ENCODE measurements around the gene RNF114. TPM values are rescaled to one million over a fixed set of nuclear protein-coding genes. Genes with fewer than 3 reads are reported as not detected.

RNF114 gene
- total and polyA plus RNA-seq, 2 donors (not counting 1 experiment from before 2014, with no cell fraction given) = 65.2 to 70.2 TPM

DNA sequence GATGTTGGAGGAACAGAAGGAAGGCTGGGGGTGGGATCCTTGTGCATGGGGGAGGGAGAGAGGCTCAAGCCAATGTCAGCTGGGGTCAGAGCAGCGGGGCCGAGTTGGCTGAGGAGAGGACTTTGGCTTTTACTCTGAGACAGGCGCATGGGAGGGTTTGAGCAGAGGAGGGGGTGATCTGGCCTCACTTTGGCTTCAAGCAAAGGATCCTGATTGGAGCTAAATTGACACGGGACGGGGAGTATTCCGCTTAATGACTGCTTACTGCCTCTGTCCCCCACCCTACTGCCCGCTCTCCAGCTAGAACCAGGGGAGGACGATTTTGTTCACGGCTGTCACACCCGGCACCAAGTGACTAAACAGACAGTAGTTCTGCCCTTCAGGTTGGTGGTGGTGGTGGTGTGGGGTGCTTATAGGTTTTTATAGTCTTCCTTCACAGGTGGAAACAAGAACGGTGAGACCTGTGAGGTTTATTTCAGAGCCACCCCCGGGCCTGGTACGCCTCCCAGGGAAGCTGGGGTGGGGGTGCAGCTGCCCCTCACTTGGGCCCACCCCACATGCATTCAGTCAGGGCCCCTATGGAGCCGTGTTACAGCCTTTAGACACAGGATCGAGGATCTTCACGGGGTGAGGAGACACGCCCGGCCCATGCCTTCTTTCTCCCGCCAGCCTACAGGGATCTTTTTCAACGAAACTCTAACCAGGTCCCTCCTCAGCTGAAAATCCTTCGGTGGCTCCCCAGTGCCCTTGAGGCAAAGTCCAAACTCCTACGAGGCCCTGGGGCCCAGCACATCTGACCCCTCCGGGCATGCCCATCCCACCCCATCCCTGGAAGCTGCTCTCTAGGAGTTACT lies 45.2 kb downstream of the RNF114 start:
- Histone ChIP-seq H4K20me1 (ENCODE audit: control insufficient read depth, extremely low read depth, insufficient read depth, low read length) (no peaks in the 10 kb centered on the region), H3K79me2 (ENCODE audit: control insufficient read depth, insufficient read depth, low read length) (peaks cover 33% of the 10 kb centered on the region), H2AFZ (ENCODE audit: low read length) (no peak overlapping the region), H3K36me3 (ENCODE audit: control insufficient read depth, insufficient read depth, low read length) (peaks cover 7% of the 10 kb centered on the region), H3K27me3 (ENCODE audit: control insufficient read depth, insufficient read depth, low read length) (no peaks in the 10 kb centered on the region), H3K4me3 (replicated peaks in 1 of 4; ENCODE audit: control extremely low read depth in 1 of 4, insufficient read depth in 1 of 4, low read depth in 3 of 4, low read length in 4 of 4) (no peak overlapping the region), H3K4me1 (ENCODE audit: control insufficient read depth, extremely low read depth, insufficient read depth, low read length) (peaks cover 11% of the 10 kb centered on the region), H3K27ac (ENCODE audit: insufficient read depth, low read length) (no peak overlapping the region), H3K4me2 (ENCODE audit: extremely low read depth, insufficient read depth, low read length) (no peak overlapping the region), H3K9me3 (ENCODE audit: control insufficient read depth, insufficient read depth, low read depth, low read length) (no peaks in the 10 kb centered on the region), H3K9ac (ENCODE audit: insufficient read depth, low read length) (no peak overlapping the region)
- no peak for DNase-seq (ENCODE audit: low read depth in 2 of 2)
- TF ChIP-seq CTCF (conservative IDR thresholded peaks at IDR 0.05 in 1 of 2, IDR thresholded peaks at IDR 0.05 in 1 of 2; ENCODE audit: low read depth in 1 of 2, low read length in 2 of 2) (no peak), EZH2 (IDR thresholded peaks at IDR 0.05; ENCODE audit: low read length, missing control alignments) (no peak)

DNA sequence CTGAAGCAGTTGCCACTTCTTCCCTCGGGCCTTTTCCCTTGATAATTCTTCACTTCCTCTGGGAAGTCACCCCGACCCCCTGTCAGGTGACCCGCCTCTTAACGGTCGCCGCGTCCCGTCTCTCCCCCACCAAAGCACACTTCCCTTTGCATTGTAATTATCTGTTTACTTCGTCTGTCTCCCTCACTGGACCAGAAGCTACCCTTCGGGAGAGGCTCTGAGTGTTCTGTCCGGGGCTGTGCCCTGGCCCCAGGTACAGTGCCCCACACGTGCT lies 45.8 kb downstream of the RNF114 start:
- no peak for DNase-seq (ENCODE audit: low read depth in 2 of 2)
- Histone ChIP-seq H3K4me2 (ENCODE audit: extremely low read depth, insufficient read depth, low read length) (peak overlapping the region; percentile 73), H3K27ac (ENCODE audit: insufficient read depth, low read length) (no peak overlapping the region), H3K27me3 (ENCODE audit: control insufficient read depth, insufficient read depth, low read length) (no peaks in the 10 kb centered on the region), H4K20me1 (ENCODE audit: control insufficient read depth, extremely low read depth, insufficient read depth, low read length) (no peaks in the 10 kb centered on the region), H3K79me2 (ENCODE audit: control insufficient read depth, insufficient read depth, low read length) (peaks cover 33% of the 10 kb centered on the region), H3K36me3 (ENCODE audit: control insufficient read depth, insufficient read depth, low read length) (peaks cover 7% of the 10 kb centered on the region), H2AFZ (ENCODE audit: low read length) (no peak overlapping the region), H3K4me3 (replicated peaks in 1 of 4; ENCODE audit: control extremely low read depth in 1 of 4, insufficient read depth in 1 of 4, low read depth in 3 of 4, low read length in 4 of 4) (no peak overlapping the region), H3K4me1 (ENCODE audit: control insufficient read depth, extremely low read depth, insufficient read depth, low read length) (peaks cover 13% of the 10 kb centered on the region), H3K9ac (ENCODE audit: insufficient read depth, low read length) (no peak overlapping the region), H3K9me3 (ENCODE audit: control insufficient read depth, insufficient read depth, low read depth, low read length) (no peaks in the 10 kb centered on the region)
- TF ChIP-seq CTCF (conservative IDR thresholded peaks at IDR 0.05 in 1 of 2, IDR thresholded peaks at IDR 0.05 in 1 of 2; ENCODE audit: low read depth in 1 of 2, low read length in 2 of 2) (no peak), EZH2 (IDR thresholded peaks at IDR 0.05; ENCODE audit: low read length, missing control alignments) (no peak)

DNA sequence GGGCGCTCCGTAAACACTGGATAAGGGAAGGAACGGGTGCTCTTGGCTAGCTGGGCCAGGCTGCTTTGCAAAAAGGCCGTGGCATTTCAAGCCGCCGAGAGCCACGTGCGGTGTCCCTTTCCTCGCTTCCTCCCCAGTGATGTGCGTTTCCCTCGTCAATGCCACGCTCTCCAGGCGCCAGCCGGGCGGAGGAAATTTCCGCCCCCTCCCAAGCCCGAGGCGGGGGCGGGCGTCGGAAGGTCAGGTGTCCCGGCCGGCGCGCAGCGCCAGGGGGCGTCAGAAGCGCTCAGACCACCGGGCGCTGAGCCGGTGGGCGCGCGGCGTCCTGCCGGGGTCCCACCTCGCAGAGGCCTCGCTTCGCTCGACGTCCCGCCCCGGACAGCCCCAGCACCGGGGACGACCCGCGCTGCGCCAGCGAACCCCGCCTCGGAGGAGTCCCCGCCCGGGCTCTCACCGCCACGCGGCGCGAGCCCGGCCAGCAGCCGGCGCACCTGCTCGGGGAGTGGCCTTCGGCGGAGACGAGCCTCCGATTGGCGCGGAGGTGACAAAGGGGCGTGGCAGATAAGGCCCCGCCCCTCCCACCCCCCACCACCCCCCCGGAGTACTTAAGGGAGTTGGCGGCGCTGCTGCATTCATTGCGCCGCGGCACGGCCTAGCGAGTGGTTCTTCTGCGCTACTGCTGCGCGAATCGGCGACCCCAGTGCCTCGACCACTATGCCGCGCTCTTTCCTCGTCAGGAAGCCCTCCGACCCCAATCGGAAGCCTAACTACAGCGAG lies 46.3 kb downstream of the RNF114 start, which contains the start of gene SNAI1:
SNAI1 (plus strand) TSS at position 635 of the 777 bp plus-strand sequence; CDS start at position 715, 80 bp downstream.
- no peaks in the 10 kb centered on the region for H3K27me3 ChIP-seq (ENCODE audit: control insufficient read depth, insufficient read depth, low read length)
- no peak within 1 kb of the TSS for H2AFZ ChIP-seq (ENCODE audit: low read length)
- peaks cover 35% of the 10 kb centered on the region for H3K79me2 ChIP-seq (ENCODE audit: control insufficient read depth, insufficient read depth, low read length)
- H3K9ac ChIP-seq (ENCODE audit: insufficient read depth, low read length) = peak within 1 kb of the TSS; percentile 91
- peak within 1 kb of the TSS; percentile 74 for H3K27ac ChIP-seq (ENCODE audit: insufficient read depth, low read length)
- H3K36me3 ChIP-seq (ENCODE audit: control insufficient read depth, insufficient read depth, low read length) = peaks cover 7% of the 10 kb centered on the region
- H3K4me3 ChIP-seq (replicated peaks in 1 of 4; ENCODE audit: control extremely low read depth in 1 of 4, insufficient read depth in 1 of 4, low read depth in 3 of 4, low read length in 4 of 4) = peak within 1 kb of the TSS; percentile 71 to 95 (median 90)
- no peaks in the 10 kb centered on the region for H4K20me1 ChIP-seq (ENCODE audit: control insufficient read depth, extremely low read depth, insufficient read depth, low read length)
- TF ChIP-seq EZH2 (IDR thresholded peaks at IDR 0.05; ENCODE audit: low read length, missing control alignments) (no peak), CTCF (conservative IDR thresholded peaks at IDR 0.05 in 1 of 2, IDR thresholded peaks at IDR 0.05 in 1 of 2; ENCODE audit: low read depth in 1 of 2, low read length in 2 of 2) (peak; percentile 6 to 28)
- H3K9me3 ChIP-seq (ENCODE audit: control insufficient read depth, insufficient read depth, low read depth, low read length) = no peaks in the 10 kb centered on the region
- DNase-seq (ENCODE audit: low read depth in 2 of 2) = peak; percentile 82 to 86
- H3K4me2 ChIP-seq (ENCODE audit: extremely low read depth, insufficient read depth, low read length) = peak within 1 kb of the TSS; percentile 97
- peaks cover 16% of the 10 kb centered on the region for H3K4me1 ChIP-seq (ENCODE audit: control insufficient read depth, extremely low read depth, insufficient read depth, low read length)
